Fibroblast of skin of left biceps (primary cell): ENCODE results near the gene NR2E3.

Source experiments
- DNase-seq, 2 experiments: peaks; one replicate each; pipeline ENCODE4 v3.0.0-alpha.2; 2013; ENCODE audit warnings: low read depth in 2 of 2

The NR2E3 gene

GRCh38 chr15:71810256-71811035 is at the start of gene NR2E3:
Gene NR2E3 (plus strand): TSS chr15:71810554. CDS start chr15:71810744, 190 bp downstream.
- no peak for DNase-seq

DNA sequence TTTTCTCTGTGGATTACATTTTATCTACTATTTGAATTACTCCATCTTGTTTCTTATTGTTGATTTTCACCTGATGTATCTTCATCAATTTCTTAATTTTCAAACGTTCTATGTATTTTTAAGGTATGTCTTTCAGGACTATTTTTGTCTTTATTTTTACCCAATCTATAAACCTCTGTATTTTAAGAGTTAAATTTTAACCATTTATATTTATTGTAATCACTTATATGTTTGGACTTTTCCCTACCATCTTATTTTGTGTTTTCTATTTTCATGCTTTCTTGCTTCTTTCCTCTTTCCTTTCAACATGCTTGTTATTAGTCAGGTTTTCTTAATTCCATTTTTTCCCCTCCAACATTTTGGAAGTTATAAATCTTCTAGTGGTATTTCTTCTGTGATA is 49.5 kb upstream of the NR2E3 start:
- no peak for DNase-seq

- no peak for DNase-seq
Measured at GRCh38 chr15:71761649-71762048, 48.7 kb upstream of the NR2E3 start.

GRCh38 chr15:71768184-71768583 is 42.2 kb upstream of the NR2E3 start:
- DNase-seq = no peak

- DNase-seq = no peak
Measured at GRCh38 chr15:71773206-71773859, 37.0 kb upstream of the NR2E3 start.

DNA sequence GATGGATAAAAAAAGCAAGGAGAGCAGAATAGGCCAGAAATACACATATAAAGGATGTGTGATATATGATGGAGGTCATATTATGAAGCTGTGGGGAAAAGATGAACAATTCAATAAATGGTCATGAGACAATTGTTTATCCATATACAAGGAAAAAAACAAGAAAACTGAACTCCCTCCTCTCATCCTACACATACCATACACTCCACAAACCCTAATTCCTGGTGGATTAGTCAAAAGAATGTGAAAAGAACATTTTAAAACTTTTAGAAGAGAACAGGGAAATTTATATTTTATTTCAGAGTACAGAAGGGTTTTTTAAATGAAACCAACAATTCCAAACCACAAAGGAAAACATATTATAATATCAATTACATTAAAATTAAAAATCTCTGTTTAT is 34.5 kb upstream of the NR2E3 start:
- DNase-seq = no peak

- no peak for DNase-seq
Measured at GRCh38 chr15:71776304-71776703, 34.0 kb upstream of the NR2E3 start.

- no peak for DNase-seq
Measured at GRCh38 chr15:71777216-71777943, 33.0 kb upstream of the NR2E3 start.

GRCh38 chr15:71779073-71779797 is 31.1 kb upstream of the NR2E3 start:
- DNase-seq = no peak

DNA sequence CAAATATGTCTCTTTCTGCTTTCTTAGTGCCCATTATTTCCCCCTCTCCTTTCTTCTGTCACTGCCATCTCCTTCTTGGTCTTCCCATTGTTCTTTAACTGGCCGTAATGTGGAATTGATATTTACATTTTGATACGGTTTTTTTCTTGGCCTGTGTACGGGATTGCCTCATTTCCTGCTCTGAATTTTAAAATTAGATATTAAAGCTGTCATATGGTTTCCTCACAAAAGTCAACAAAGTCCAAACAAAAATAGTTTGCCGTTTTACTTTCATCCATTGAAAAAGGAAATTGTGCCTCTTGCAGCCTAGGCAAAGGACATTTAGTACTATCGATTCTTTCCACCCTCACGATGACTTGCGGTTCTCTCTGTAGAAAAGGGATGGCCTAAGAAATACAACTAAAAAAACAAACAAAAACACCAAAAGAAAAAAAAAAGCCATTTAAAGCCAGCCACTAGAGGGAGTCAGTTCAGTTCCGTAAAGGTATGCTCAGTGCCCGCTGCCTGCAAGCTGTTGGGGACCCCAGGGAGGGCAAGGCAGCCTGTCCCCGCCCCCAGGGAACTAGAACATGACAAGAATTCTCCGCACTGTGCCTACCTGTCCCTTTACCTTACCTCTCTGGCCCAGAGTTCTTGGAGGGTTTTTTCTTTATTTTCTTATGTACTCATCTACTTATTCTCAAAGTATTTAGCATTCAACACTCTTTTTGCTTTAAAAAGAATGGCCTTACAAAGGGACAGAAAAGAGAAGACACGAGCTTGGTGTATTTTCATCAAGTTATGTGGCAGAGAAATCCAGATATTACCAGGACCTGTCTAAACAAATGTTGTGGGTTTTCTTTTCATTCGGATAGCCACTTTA is 30.0 kb upstream of the NR2E3 start:
- DNase-seq = no peak

- no peak for DNase-seq
Measured at GRCh38 chr15:71781179-71781964, 29.0 kb upstream of the NR2E3 start.

DNA sequence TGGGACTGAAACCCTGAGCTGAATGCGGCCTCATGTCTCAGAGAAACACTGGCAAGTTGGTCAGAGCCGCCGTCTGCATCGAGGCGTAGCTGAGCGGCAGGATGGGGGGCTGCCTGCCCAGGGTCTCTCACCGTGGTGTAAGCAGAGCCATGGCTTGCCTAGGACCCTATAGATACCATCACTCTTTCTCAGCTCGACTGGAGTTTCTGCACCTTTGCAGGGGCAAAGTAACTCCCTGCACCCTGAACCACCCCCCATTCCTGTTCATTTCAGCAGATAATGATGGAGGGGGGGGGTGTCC is 28.4 kb upstream of the NR2E3 start:
- no peak for DNase-seq

DNA sequence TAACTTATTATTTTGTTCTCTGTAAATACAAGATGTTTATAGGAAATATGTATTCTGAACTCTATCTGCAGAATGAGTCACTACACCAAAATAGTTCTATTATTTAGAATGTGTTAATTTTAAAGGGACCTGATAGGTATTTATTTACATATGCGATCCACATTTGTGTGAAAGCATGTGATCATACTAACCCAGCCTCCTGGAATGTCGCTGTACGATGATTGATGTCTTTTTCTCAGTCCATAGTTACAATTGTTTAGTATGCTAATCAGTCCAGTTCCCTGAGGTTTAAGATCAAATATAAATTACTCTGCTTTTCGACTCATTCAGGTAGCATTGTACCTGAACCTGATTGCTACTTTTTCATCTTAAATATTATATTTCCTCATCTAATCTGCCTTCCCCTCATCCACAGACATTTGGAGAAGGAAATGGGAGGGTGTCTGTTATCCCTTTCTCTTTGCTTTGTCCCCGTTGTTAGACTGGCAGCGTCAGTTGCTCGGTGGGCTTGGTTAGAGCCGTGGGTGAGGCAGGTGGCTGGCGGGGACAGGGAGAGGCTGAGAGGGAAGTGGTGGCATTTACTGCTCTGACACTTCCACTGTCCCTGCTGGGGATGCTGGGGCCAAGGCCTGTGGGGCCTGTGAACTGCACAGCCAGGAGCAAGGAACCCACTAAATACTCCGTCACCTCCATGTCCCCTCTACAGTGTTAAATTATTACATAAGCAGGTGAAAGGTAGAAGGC is 27.8 kb upstream of the NR2E3 start:
- DNase-seq = no peak

- no peak for DNase-seq
Measured at GRCh38 chr15:71784719-71785118, 25.6 kb upstream of the NR2E3 start.

GRCh38 chr15:71785996-71786395 is 24.4 kb upstream of the NR2E3 start:
- DNase-seq = no peak

- DNase-seq = no peak
Measured at GRCh38 chr15:71786673-71787072, 23.7 kb upstream of the NR2E3 start.

DNA sequence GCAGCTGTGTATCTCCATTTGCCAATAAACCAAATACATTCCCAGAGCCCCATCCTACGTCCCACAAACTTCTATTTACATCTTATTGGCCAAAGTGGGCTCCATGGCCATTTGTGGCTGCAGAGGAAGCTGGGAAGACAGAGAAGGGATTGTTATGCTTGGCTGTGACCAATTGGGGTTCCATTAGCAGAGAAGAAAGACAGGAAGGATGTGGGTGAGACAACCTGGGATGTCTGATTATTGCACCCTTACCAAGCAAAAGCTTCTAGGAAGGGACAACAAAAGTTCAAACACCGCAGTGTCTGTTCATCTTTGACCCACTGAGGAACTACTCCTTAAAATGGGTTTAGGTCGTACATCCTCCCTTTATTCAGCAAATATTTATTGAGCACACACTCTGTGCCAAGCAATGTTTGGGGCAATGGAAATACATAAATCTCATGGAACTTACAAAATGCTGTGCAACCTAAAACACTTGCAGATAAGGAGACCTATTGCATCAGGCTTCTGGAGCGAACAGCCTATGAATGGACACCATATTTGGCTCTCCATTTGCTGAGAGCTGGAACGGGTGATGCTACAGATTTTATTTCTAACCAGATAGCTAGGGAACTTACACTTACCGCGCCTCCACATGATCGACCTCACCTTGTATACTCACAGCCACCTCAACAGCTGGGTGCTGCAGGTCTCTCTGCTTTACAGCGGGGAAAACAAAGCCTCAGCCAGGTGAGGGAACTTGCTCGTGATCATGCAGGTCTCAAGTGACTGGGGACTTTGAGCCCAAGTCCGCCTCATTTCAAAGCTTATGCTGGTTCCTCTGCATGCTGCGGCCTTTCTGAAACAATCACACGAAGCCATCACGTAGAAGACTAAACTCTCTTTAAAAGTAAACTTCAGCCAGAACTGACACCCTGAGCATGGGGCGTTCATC is 21.4 kb upstream of the NR2E3 start:
- no peak for DNase-seq

- DNase-seq = no peak
Measured at GRCh38 chr15:71789616-71790015, 20.7 kb upstream of the NR2E3 start.

- no peak for DNase-seq
Measured at GRCh38 chr15:71790081-71790480, 20.3 kb upstream of the NR2E3 start.
